GM18861 (cell line): ENCODE measurements around the gene SLC30A1.
A peak's percentile ranks its signal among the peaks of the same experiment; 100 is the strongest.
"Not testable (repeated sequence)": the region's sequence is repeated elsewhere in the genome, so short reads cannot be mapped to it uniquely, and the experiment has no call there.

ENCODE experiments used
- ATAC-seq: cut with Tn5 transposase; IDR thresholded peaks from one replicate; pipeline ENCODE4 v1.9.1; 2021; ENCODE audit not compliant: unreplicated experiment

Gene SLC30A1, protein sequence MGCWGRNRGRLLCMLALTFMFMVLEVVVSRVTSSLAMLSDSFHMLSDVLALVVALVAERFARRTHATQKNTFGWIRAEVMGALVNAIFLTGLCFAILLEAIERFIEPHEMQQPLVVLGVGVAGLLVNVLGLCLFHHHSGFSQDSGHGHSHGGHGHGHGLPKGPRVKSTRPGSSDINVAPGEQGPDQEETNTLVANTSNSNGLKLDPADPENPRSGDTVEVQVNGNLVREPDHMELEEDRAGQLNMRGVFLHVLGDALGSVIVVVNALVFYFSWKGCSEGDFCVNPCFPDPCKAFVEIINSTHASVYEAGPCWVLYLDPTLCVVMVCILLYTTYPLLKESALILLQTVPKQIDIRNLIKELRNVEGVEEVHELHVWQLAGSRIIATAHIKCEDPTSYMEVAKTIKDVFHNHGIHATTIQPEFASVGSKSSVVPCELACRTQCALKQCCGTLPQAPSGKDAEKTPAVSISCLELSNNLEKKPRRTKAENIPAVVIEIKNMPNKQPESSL

DNA sequence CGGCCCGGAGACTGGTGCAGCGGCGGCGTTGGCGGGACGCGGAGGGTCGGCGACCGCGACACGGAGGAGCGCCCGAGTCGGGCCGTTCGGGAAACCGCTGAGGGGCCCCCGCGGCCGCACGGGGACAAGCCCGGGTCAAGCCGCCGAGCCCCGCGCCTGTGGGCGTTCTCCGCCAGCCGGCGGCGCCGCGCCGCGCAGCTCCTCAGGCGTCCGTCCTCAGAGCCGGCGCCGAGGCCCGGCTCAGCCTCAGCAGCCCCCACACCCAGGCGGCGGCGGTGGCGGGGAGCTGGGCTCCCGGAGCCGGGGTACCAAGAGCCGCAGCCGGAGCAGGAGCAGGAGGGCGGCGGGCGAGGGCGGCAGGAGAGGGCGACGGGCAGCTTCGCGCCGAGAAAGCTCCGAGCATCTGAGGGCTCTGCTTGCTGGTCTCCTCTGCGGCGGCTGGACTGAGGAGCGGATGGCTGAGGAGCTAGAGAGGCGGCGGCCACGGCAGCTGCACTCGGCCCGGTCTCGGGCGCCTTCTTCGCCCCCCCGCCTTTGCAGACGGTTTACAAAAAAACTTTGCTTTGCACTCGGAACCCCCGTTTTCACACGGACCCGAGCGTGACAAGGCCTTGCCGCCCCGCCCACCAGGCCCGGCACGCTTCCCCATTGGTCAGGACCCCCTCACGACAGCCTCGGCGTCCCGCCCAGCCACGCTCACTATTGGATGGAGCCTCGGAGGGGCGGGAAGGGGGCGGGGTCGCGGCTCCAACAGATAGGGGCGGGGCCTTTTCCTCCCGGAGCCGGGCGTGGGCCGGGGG is at the start of gene SLC30A1:
Gene SLC30A1, minus strand, starts transcription at position 522 of the 800 bp plus-strand sequence. CDS start 549 bp downstream, outside the sequence.
- peak; percentile 75 for ATAC-seq

DNA sequence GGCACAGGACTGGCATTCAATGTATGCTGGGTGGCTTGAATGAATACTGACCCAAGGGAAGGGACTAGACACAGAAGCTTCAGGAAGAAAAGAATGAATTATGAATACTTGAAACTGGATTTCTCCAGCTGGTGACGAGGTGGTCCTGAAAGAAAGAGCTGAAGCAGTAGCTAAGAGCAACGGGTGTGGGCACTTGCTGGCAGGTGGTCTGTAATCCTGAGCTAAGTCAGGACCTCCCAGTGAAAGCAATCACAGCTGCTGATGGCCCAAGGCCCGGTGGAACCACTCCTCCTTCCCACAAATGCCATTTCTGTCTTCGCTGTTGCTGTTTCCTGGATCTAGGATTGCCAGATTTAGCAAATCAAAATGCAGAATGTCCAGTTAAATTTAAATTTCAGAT is 49.5 kb upstream of the SLC30A1 start:
- ATAC-seq, result no peak

DNA sequence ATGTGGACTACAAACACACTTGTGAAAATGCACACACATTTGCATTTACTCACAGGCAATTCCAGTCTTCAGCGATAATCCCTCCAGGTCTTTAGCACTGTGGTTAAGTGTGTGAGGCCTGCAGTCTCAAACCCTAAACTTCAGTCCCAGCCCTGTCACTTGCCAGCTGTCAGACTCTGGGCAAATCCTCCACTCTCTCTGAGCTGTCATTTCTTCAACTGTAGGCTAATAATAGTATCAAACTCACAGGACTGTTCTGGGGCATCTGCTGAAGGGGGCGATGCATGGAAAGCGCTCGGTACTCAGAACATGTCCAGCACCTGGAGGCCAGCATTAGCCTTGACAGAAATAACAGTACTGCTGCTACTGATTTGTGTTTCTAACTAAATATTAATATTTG is 48.3 kb upstream of the SLC30A1 start:
- ATAC-seq, result no peak

DNA sequence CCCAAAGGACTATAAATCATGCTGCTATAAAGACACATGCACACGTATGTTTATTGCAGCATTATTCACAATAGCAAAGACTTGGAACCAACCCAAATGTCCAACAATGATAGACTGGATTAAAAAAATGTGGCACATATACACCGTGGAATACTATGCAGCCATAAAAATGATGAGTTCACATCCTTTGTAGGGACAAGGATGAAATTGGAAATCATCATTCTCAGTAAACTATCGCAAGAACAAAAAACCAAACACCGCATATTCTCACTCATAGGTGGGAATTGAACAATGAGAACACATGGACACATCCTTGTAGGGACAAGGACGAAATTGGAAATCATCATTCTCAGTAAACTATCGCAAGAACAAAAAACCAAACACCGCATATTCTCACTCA is 46.9 kb upstream of the SLC30A1 start:
- not testable (repeated sequence) for ATAC-seq

DNA sequence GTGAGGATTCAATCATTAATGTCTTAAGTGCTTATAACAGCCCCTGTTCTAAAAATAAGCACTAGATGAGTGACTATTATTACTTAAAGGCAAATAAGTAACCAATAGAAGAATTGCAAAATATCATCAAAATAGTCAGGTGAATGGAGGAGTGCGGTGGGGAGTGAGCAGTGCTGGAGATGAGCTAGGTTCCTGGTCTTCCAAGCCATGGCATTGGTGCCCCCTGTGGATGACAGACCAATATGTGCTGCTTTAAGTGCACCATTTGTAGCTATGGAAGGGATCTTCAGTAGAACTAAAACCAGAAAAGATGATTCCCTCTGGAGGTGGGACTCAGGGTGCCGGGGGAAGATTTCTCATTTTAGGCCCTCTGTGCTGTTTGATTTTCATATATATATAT is 46.1 kb upstream of the SLC30A1 start:
- no peak for ATAC-seq

DNA sequence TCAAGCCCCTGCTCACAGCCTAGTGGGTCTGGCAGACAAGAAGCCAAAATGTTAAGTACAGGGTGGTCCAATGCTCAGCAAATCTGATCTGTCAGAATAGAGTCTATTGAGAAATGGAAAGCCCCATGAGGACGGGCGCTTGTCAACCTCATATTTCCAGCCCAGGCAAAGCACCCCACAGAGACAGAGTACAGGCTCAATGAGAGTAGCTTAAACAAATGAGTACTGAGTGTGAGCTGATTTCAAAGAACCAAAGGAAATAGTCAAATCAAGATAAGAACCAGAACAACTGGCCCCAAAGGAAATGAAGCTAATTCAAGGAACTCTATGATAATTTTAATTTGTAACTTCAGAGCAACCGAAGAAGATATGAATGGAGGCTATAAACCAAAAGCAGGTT is 44.6 kb upstream of the SLC30A1 start:
- no peak for ATAC-seq

DNA sequence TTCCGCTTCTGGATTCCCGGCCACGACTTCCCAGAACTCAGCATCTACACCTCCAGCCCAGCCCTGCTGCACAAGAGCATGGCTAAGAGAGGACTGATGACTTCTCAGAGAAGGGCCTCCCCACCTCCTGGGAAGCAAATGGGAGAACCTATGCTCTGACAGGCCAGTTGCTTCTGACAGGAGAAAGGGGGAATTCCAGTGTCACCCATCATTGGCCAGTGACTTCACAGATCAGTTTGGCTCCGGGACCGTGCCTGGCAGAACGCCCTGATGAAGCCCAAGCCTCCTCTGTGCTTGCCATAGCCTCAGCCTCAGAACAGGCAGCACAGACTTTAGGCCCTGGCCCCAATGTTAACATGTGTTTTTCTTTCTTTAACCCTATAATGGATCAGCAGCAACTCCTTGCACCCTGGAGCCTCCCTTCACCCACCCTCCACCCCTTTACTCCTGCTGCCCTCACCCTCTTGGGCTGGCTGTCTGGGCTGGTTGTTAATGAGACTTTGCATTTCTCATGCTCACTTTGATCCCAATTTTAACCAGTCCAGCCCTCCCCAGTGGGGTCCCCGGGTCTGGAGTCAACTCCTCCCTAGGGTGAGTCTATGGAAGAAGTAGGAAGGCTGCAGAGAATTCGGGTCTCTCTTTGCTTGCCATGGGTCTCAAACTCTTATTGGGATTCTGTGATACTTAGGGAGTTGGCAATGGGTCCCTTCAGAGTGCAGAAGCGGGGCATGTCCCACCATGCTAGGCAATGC is 42.7 kb upstream of the SLC30A1 start:
- ATAC-seq, result no peak

DNA sequence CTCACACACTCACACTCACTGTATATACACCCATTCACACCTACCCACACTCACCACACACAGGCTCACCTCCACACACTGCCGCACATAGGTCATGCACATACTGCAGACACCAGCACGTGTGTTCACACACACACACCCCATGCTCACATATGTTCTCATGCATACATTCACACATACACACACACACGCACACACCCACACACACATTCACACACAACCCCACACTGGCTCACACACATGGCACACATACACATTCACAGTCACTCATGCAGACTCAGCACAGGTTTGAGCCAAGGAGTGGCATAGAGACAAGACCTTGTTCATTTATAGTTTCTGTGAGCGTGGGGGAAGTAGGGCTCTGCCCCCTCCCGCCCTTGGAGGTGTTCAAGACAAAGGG is 41.1 kb upstream of the SLC30A1 start:
- no peak for ATAC-seq

DNA sequence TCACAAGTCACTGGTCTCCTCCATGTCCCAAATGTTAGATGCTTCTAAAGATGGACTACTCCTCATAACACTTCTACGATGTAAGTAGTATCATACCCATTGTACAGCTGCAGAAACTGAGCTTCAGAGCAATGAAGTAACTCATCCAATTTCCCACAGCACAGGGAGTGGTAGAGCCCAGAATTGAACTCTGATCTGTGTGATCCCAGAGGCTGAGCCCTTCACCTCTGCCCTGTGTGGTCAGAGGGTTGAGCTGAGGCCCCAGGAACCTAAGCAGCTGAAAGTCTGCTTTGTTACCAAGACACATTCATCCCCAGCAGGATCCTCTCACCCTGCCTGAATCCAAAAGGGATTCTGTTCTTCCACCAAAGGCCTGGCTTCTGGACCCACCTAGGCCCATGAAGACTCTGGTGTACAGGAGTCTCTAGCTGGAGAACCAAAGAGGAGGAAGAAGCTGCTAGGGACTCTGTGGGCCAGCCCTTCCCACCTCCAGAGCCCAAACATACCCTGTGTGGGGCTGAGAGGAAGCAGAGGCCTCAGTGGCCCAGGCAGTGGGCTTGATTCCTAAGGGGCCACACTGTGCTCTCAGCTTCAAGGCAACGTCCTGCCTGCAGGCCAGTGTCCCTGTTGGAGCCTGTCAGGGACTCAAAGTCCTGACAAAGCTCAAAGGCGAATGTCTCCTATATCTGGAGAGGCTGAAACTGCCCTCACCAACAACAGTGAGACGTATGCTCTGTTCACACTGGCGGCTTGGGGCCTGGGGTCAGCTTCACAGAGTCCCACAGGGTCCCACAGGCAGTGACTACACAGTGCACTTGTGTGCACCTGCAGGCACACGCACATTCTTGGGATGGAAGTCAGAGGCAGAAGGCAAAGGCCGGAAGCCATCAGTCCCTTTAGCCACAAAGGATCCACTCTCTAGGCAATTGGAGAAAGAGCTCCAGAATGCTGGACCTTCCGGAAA is 40.4 kb upstream of the SLC30A1 start:
- ATAC-seq, result no peak

DNA sequence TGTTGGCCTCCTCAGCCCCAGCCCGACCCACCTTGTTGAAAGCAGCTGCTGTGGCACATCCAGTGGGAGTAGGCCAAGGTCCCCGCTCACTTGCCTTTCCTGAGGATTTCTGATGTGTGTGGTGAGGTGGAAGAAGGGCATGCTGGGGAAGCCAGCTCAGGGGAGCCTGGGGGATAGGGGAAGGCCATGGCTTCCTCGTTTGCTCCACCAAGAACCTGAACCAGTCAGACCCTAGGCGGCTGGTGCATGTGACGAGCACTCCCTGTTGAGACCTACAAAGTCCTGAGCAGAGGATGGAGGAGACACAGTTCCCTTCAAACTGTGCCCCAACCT is 38.0 kb upstream of the SLC30A1 start:
- ATAC-seq, result no peak

DNA sequence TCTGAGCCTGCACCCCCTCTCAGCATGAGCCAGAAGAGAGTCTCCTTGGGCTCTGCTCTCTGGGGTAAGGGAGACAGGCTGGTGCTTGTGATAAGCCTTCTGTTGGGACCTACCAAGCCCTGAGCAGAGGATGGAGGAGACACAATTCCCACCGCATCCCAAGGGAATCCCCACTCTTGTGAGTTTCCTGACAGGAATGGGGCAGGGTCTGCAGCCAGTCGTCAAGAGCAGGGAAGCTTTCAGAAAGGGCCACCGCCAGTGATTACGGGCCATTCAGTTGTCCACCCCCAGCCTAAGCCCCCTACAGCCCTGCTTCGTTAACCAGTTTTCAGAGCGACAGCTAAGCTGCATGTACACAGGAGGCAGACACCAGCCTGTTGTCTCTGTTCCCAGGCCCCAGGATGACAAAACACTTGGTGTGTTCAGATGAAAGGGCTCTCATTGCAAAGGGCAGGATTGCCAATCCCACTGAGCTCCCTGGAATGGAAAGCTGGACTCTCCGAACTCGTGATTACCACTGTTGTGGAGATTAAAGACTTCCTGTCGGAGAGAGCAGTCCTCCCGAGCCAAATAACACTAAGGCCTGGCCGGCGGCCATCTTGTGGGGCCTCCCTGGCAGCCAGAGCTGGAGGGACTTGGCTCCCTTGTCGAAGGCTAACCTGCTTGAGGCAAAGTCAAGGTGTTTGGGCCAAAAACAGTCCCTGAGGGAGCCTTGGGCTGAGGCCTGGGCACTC is 37.4 kb upstream of the SLC30A1 start:
- no peak for ATAC-seq

DNA sequence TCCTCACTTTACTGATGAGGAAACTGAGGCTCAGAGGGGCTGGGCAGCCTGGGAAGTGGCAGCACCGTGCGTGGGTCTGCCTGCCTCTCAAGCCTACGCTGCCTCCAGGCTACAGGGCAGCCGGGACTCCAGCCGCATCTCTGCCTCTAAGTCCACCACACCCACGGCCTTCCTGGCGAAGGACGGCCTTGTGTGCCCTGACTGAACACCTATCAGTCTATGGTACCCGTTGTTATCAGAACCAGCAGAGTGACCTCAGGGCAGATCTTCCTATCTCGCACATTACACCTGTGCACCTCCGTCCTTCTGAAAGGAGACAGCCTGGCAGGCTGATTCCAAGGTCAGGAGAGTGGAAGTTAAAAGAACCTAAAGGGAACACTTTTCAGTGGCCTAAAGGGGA is 35.7 kb upstream of the SLC30A1 start:
- ATAC-seq, result no peak

DNA sequence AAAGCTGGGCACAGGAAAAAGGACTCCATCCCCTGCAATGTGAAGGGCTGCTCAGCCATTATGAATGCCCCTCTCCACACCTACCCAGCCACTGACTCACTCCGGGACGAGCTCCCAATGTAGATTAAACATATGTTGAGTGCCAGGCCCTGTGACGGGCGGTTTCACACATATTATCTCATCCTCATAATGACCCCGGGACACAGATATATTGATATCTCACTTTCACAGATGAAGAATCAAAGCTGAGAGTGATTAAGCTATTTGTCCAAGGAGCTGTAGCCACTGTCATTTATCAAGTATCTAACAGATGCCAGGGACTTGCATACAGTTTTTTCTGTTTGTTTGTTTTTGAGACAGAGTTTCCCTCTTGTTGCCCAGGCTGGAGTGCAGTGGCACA is 35.0 kb upstream of the SLC30A1 start:
- no peak for ATAC-seq

DNA sequence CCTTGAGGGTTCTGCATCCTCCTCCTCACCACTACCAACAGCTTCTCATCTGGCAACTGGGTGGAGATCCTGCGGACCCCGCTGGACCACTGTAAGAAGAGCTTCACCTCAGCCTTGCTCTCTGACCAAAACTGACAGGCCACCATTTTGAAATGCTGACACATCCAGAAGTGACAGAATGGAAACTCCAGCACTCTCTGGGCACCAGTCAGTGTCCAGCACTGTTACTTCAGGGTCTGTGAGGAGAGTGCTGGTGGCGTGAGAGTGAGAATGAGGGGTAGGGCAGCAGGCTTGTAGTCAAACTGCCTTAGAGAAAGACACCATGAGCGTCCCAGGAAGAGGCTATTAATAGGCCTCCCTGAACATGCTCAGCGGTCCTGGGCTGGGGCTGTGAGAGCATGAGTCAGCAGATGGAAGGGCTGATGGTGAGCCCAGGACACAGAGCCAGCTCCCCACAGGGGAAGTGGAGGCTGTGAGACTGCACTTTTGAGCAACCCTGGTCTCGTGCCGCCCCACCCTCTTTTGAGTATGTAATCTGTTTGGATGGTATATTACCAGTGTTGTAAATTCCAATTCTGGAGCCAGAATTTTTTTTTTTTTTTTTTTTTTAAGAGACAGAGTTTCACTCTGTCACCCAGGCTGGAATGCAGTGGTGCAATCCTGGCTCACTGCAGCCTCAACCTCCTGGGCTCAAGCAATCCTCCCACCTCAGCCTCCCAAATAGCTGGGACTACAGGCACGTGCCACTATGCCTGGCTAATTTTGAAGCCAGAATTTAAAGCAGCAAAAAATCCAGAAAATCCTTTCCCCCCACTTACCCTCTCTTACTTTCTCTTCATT is 34.4 kb upstream of the SLC30A1 start:
- ATAC-seq, result no peak

DNA sequence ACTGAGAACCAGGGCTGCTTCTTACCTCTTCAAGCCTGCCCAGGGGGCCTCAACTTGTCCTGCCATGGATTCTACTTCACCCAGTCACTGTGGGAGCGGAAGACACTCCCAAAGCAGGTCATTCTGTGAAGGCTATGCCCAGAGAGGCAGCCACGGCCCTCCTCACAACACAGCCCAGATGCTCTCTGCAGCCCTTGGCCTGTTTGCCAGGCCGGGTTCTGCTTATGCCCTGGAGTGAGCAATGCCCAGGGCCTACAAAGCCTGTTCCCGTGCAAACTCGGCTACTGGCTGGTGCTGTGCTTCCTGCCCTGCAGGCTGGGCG is 33.8 kb upstream of the SLC30A1 start:
- ATAC-seq, result no peak

DNA sequence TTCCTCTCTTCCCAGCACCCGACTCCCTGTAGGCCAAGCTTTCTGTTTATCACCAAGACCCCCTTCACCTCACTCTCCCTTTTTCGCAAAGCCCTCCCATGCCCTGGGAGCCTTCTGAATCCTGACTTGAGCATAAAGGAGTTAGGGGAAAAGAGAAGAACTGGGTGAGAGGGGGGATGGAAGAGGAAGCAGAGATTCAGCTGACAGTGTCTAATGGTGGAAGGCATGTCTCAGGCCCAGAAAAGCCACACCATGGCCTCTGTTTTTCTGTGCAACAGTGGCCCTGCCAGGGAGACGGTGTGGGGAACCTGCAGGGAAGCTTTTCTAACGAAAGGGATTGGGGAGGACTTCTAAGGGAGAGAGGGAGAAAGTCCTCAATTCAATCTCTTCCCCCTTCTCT is 32.9 kb upstream of the SLC30A1 start:
- no peak for ATAC-seq

DNA sequence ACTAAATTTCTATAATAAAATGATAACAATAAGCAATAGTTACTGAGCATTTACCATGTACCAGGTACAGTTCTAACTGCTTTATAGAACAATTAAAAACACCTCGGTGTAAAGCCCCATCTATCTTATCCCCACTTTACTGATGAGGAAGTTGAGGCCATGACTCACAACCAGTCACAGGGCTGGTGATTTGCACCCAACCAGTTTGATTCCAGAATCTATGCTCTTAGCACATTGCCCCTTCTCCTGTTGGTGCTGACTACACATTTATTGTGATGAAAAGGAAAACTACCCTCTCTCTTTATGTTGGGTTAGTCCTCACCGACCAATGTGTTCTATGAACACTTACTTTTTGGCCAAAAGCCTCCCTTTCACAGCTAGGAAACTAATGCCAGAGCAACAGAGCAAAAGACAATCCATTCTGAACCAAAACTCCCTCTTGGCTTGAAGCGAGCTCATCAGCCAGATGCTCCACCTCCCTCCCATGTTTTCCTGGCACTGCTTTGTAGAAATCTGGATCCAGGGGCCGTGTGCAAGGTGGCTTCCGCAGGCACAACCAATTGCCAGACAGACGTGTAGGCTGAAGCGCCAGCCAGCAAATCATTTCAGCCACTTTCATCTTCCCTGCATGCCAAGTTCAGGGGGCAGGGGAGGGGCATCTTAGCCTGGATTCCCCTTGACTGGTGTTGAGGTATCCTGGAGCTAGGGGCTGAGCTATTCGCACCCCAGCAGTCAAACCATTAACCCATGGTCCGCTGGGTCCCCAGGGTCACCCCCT is 32.0 kb upstream of the SLC30A1 start:
- no peak for ATAC-seq
